Measurements from ENCODE around the gene TDRD6.
A peak's percentile ranks its signal among the peaks of the same experiment; 100 is the strongest.

TDRD6 gene

GRCh38 chr6:46655803-46656202 lies 31.9 kb upstream of the TDRD6 start:
- H3K4me3 ChIP-seq (ENCODE audit: low read length): no peak overlapping the region
- peak; percentile 16 for DNase-seq (ENCODE audit: low read depth)
- peak; percentile 35 for TF ChIP-seq CTCF (IDR thresholded peaks at IDR 0.05; ENCODE audit: insufficient read depth, low read depth, low read length, missing control alignments)

DNA sequence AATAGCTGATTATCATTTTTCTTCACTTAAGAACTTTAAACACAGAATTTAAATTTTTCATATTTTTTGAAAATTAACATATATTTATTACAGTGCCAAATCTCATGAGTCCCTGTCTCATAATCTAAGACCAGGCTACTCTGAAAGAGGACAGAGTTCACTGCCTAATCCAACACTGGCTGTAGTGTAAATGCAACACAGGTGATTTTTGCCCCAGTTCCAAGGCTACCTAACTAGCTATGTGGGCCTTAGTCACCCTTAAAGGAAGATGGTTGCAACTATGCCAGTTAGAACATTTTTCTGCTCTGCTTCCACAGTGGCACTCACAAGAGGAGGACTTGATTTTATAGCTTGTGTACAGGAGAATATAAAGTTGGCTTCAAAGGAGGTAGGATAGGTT lies 30.0 kb upstream of the TDRD6 start:
- DNase-seq (ENCODE audit: low read depth): no peak
- no peak for TF ChIP-seq CTCF (IDR thresholded peaks at IDR 0.05; ENCODE audit: insufficient read depth, low read depth, low read length, missing control alignments)
- H3K4me3 ChIP-seq (ENCODE audit: low read length): no peak overlapping the region

GRCh38 chr6:46661483-46661882 lies 26.2 kb upstream of the TDRD6 start:
- TF ChIP-seq CTCF (IDR thresholded peaks at IDR 0.05; ENCODE audit: insufficient read depth, low read depth, low read length, missing control alignments): no peak
- DNase-seq (ENCODE audit: low read depth): no peak
- H3K4me3 ChIP-seq (ENCODE audit: low read length): no peak overlapping the region

DNA sequence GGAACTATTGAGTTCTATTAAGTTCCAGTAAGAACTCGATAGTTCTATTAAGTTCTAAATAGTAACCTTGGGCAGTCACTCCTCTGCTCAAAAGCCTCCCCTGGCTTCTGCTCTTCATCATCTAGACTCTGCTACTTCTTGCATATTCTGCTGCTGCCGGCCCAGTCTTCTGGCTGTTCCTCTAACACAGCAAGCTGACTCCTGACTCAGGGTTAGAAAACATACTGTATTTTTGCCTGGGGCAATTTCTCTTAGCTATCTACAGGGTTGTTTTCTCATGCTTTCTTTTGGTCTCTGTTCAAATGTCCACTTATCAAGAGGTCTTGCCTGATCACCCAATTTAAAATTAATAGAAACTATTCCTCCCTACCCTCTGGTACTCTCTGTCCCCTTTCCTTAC lies 20.3 kb upstream of the TDRD6 start:
- peak; percentile 19 for DNase-seq (ENCODE audit: low read depth)
- no peak for TF ChIP-seq CTCF (IDR thresholded peaks at IDR 0.05; ENCODE audit: insufficient read depth, low read depth, low read length, missing control alignments)
- no peak overlapping the region for H3K4me3 ChIP-seq (ENCODE audit: low read length)

- DNase-seq (ENCODE audit: low read depth): no peak
- TF ChIP-seq CTCF (IDR thresholded peaks at IDR 0.05; ENCODE audit: insufficient read depth, low read depth, low read length, missing control alignments): no peak
- no peak overlapping the region for H3K4me3 ChIP-seq (ENCODE audit: low read length)
Measured at GRCh38 chr6:46674410-46674809, 13.3 kb upstream of the TDRD6 start.

DNA sequence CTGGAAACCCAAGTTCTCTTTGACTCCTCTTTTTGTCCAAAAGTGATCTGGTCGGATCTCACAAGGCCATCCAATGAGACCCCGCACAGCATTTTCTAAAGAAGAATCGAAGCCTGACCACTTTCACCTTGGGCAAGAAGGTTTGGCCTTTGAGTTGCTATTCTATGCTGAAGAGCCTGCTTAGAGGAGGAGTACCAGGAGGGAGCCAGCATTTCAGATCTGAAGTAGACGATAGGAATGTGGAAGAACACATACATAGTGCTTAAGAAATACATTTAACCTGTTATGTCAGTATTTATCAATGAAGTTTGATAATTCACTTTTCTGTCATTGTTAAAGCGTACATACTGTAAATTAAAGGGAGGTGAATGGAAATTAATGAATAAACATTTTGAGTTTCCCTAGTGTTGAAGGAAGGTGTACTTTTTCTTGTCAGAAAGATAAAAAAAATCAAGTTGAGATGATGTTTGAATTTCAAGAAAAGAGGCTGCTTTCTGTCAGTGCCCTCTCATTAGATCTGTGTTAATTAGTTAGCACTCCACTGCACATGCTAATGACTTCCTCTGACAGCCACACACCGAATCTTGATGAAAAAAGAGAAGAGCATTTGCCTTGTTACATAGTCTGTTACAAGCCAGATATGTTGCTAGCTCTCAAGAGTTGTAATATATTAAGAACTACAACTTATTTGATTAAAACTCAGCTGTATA lies 10.9 kb upstream of the TDRD6 start:
- no peak for TF ChIP-seq CTCF (IDR thresholded peaks at IDR 0.05; ENCODE audit: insufficient read depth, low read depth, low read length, missing control alignments)
- no peak for DNase-seq (ENCODE audit: low read depth)

DNA sequence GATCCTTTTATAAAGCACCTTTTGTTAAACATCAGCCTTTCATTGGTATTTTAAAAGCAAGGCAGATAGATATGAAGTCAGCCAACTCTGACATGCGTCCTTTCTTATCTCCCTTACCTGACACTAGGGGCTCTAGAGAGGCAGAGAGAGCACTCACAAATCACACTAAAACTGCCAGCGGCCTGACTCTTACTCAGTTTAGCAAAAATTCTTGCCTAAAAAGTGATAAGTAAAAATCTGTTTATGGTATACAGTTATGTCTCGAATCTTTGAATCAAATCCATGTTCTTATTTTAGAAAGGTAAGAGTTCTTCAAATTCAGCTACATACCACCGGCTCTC lies 10.4 kb upstream of the TDRD6 start:
- peak; percentile 60 for TF ChIP-seq CTCF (IDR thresholded peaks at IDR 0.05; ENCODE audit: insufficient read depth, low read depth, low read length, missing control alignments)
- no peak overlapping the region for H3K4me3 ChIP-seq (ENCODE audit: low read length)
- peak; percentile 13 for DNase-seq (ENCODE audit: low read depth)

More for the DNA sequence above, 10.9 kb upstream of the TDRD6 start:
- H3K4me3 ChIP-seq (ENCODE audit: low read length): no peak overlapping the region

Measured in epithelial cell of esophagus (primary cell).